Neural progenitor cell (in vitro differentiated cells): Measurements from ENCODE around the gene RAI1. TPM values are rescaled to one million over a fixed set of nuclear protein-coding genes. Genes with fewer than 3 reads are reported as not detected.

ENCODE experiments used
- DNase-seq: peaks from one replicate; pipeline ENCODE4 v3.0.0-alpha.2; 2016; ENCODE audit warnings: low spot score
- H2AFZ ChIP-seq: fragments of 200-600 bp; sonication (generic); replicated peaks from 2 replicates; pipeline ENCODE4 v1.6.1; 2016; ENCODE audit warnings: antibody characterized with exemption
- H3F3A ChIP-seq: fragments of 200-600 bp; sonication (generic); 2 replicates; pipeline ENCODE4 v1.6.1; 2016; ENCODE audit warnings: antibody characterized with exemption, low read depth
- H3K27ac ChIP-seq: fragments of 200-600 bp; sonication (generic); 2 replicates; pipeline ENCODE4 v1.5.1; 2016; ENCODE audit warnings: mild to moderate bottlenecking
- H3K27me3 ChIP-seq: fragments of 200-600 bp; sonication (generic); 2 replicates; pipeline ENCODE4 v1.6.1; 2016; ENCODE audit warnings: mild to moderate bottlenecking, moderate library complexity
- H3K36me3 ChIP-seq: fragments of 200-600 bp; sonication (generic); 2 replicates; pipeline ENCODE4 v1.5.1; 2016
- H3K4me1 ChIP-seq: fragments of 200-600 bp; sonication (generic); 2 replicates; pipeline ENCODE4 v1.6.1; 2016; ENCODE audit warnings: mixed run types
- H3K4me2 ChIP-seq: fragments of 200-600 bp; sonication (generic); 2 replicates; pipeline ENCODE4 v1.6.1; 2016
- H3K4me3 ChIP-seq: fragments of 200-600 bp; sonication (generic); 2 replicates; pipeline ENCODE4 v1.5.1; 2016
- H3K79me2 ChIP-seq: fragments of 200-600 bp; sonication (generic); 2 replicates; pipeline ENCODE4 v1.6.1; 2016; ENCODE audit warnings: low read depth
- H3K9ac ChIP-seq: fragments of 200-600 bp; sonication (generic); 2 replicates; pipeline ENCODE4 v1.6.1; 2016
- H3K9me3 ChIP-seq: fragments of 200-600 bp; sonication (generic); 2 replicates; pipeline ENCODE4 v1.5.1; 2016; ENCODE audit warnings: low read depth
- H4K20me1 ChIP-seq: fragments of 200-600 bp; sonication (generic); 2 replicates; pipeline ENCODE4 v1.6.1; 2016; ENCODE audit warnings: low read depth
- H3K27ac Mint-ChIP-seq: 3 replicates; pipeline ENCODE4 v1.8.0; 2021; ENCODE audit warnings: mixed read lengths
- H3K27me3 Mint-ChIP-seq: 2 replicates; pipeline ENCODE4 v1.8.0; 2022; ENCODE audit warnings: low read depth, mild to moderate bottlenecking, inconsistent platforms, moderate library complexity, mixed read lengths; ENCODE audit not compliant: insufficient read depth
- H3K36me3 Mint-ChIP-seq: 3 replicates; pipeline ENCODE4 v1.8.0; 2021; ENCODE audit warnings: mixed read lengths
- H3K4me1 Mint-ChIP-seq: 3 replicates; pipeline ENCODE4 v1.8.0; 2021; ENCODE audit warnings: mixed read lengths
- H3K4me3 Mint-ChIP-seq: 3 replicates; pipeline ENCODE4 v1.8.0; 2021; ENCODE audit warnings: mild to moderate bottlenecking, moderate library complexity, mixed read lengths
- H3K9me3 Mint-ChIP-seq: 3 replicates; pipeline ENCODE4 v1.8.0; 2020; ENCODE audit warnings: mixed read lengths
- EZH2 ChIP-seq: fragments of 200-600 bp; sonication (generic); IDR thresholded peaks from 2 replicates; pipeline ENCODE4 v1.6.1; 2017; ENCODE audit warnings: antibody characterized with exemption, mild to moderate bottlenecking, moderate library complexity
- EZH2phosphoT487 ChIP-seq: fragments of 200-600 bp; sonication (generic); IDR thresholded peaks from 2 replicates; pipeline ENCODE4 v1.6.1; 2017; ENCODE audit warnings: antibody characterized with exemption
- total RNA-seq: library from RNA; depleted of rRNA; stranded (reverse); fragments of >200 nt; gene quantifications from 2 replicates; pipeline ENCODE4 v1.2.3, GENCODE V29; 2015; ENCODE audit warnings: low replicate concordance
- TF ChIP-seq, protein P1 (sequence below): fragments of 200-600 bp; sonication (generic); IDR thresholded peaks from 2 replicates; pipeline ENCODE4 v1.5.1; 2017; ENCODE audit warnings: antibody characterized with exemption, mild to moderate bottlenecking

The RAI1 gene
- total RNA-seq, 1 donor from 2014 or later: 27.4 TPM

DNA sequence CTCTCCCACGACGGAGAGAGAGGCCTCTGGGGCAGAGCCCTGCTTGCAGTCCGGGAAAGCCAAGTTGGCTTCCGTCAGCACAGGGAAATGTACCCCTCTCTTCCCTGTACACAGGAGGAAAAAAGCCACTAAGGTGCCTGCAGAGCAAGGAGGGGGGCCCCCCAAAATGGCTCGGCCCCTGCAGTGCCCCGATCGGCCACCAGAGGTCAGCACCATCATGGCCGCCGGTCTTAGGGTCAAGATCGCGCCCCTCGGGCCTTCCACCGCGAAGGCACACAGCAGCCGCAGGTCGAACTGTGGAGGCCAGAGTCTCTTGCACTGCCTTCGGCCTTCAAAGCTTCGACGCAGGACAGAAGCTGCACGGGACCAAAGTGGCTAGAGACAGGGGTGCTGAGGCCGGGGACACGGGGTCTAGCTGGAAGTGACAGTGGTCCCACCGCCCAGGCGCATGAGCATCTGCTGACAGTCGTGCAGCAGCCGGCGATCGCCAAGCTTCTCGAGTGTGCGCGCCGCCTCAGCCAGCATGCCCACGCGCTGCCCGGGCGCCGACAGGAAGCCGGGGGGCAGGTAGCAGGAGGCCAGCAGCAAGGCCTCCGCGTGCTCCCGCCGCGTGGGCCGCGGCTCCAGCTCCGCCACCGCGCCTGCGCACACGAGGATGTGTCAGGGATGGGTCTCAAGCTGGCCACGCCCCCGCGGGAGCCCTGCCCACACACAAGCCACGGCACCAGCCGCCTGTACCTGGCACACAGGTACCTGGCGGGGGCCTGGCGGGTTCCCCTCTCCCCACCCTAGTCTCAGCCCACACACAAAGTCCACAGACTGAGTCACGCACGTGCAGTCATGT is 131.2 kb downstream of the RAI1 start:
- Mint-ChIP-seq H3K9me3 (no peaks in the 10 kb centered on the region), H3K4me1 (peaks cover 40% of the 10 kb centered on the region), H3K36me3 (peaks cover 5% of the 10 kb centered on the region), H3K27me3 (peaks cover 13% of the 10 kb centered on the region), H3K27ac (peak overlapping the region; percentile 76), H3K4me3 (peak overlapping the region; percentile 48)
- DNase-seq: peak; percentile 83
- TF ChIP-seq, protein P1, sequence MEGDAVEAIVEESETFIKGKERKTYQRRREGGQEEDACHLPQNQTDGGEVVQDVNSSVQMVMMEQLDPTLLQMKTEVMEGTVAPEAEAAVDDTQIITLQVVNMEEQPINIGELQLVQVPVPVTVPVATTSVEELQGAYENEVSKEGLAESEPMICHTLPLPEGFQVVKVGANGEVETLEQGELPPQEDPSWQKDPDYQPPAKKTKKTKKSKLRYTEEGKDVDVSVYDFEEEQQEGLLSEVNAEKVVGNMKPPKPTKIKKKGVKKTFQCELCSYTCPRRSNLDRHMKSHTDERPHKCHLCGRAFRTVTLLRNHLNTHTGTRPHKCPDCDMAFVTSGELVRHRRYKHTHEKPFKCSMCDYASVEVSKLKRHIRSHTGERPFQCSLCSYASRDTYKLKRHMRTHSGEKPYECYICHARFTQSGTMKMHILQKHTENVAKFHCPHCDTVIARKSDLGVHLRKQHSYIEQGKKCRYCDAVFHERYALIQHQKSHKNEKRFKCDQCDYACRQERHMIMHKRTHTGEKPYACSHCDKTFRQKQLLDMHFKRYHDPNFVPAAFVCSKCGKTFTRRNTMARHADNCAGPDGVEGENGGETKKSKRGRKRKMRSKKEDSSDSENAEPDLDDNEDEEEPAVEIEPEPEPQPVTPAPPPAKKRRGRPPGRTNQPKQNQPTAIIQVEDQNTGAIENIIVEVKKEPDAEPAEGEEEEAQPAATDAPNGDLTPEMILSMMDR: peak; percentile 100
- TF ChIP-seq EZH2phosphoT487: no peak
- no peak for TF ChIP-seq EZH2
- Histone ChIP-seq H3K4me2 (peak overlapping the region; percentile 60), H3K27ac (no peak overlapping the region), H3K36me3 (no peaks in the 10 kb centered on the region), H3F3A (peaks cover 42% of the 10 kb centered on the region), H4K20me1 (peaks cover 80% of the 10 kb centered on the region), H3K79me2 (no peaks in the 10 kb centered on the region), H3K4me3 (no peak overlapping the region), H3K9me3 (no peaks in the 10 kb centered on the region), H3K9ac (no peak overlapping the region), H3K27me3 (peaks cover 27% of the 10 kb centered on the region), H2AFZ (no peak overlapping the region), H3K4me1 (peaks cover 30% of the 10 kb centered on the region)

DNA sequence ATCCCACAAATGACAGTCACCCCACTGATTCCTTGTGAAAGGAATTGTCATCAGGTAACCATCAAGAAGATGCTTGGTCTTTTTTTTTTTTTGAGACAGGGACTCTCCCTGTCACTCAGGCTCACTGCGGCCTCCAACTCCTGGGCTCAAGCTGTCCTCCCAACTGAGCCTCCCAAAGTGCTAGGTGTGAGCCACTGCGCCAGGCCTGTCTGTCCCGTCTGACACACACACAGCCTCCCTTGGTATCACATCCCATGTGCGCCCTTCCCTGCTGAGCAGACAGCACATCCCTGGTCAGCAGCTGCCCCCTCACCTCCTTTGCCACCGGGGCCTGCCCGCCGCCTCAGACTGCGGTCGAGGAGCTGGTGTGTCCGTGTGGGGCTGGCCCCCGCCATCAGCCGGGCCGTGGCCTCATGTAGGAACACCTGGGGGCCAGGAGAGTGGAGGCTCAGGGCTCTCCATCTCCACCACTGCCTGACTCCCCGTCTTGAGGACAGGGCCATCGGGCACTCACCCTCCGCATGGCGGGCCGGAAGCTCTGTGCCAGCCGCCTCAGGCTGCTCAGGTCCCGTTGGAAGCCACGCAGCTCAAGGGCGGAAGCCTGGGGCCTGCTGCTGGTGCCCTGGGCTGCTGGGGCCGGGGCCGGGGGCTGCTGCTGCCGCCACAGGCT is 131.9 kb downstream of the RAI1 start:
- H3K4me3 ChIP-seq: no peak overlapping the region
- H3K9me3 ChIP-seq: no peaks in the 10 kb centered on the region
- no peaks in the 10 kb centered on the region for H3K79me2 ChIP-seq
- no peak overlapping the region for H3K4me3 Mint-ChIP-seq
- H3K27ac Mint-ChIP-seq: no peak overlapping the region
- H3K36me3 ChIP-seq: no peaks in the 10 kb centered on the region
- H3K9me3 Mint-ChIP-seq: no peaks in the 10 kb centered on the region
- H3K27me3 ChIP-seq: peaks cover 27% of the 10 kb centered on the region
- H3K27me3 Mint-ChIP-seq: peaks cover 10% of the 10 kb centered on the region
- no peak for TF ChIP-seq EZH2
- TF ChIP-seq EZH2phosphoT487: no peak
- peaks cover 42% of the 10 kb centered on the region for H3F3A ChIP-seq
- no peak overlapping the region for H3K9ac ChIP-seq
- H4K20me1 ChIP-seq: peaks cover 78% of the 10 kb centered on the region
- H3K4me2 ChIP-seq: no peak overlapping the region
- H3K36me3 Mint-ChIP-seq: peaks cover 5% of the 10 kb centered on the region
- peaks cover 30% of the 10 kb centered on the region for H3K4me1 ChIP-seq
- H3K4me1 Mint-ChIP-seq: peaks cover 37% of the 10 kb centered on the region
- no peak overlapping the region for H3K27ac ChIP-seq
- no peak overlapping the region for H2AFZ ChIP-seq
- no peak for DNase-seq

DNA sequence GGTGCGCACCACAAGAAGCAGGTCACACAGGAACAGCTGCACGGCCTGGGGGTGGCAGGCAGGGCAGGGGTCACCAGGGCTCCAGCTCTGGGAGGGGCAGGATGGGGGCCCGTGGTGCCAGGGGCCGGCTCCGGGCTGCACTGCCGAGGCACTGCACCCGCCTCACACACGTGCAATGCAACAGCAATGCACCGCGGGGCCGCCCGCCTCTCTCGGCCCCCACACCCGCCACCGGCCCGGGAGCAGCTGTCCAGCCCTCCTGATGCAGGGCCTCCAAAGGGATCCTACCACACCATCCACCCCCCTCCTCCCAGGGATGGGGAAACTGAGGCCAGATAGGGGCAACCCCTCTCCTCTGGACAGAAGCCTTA is 132.5 kb downstream of the RAI1 start:
- H3K4me3 Mint-ChIP-seq: no peak overlapping the region
- TF ChIP-seq, protein P1: no peak
- TF ChIP-seq EZH2 (no peak), EZH2phosphoT487 (no peak)

More for the DNA sequence above, 132.5 kb downstream of the RAI1 start:
- no peaks in the 10 kb centered on the region for H3K9me3 ChIP-seq
- H3K36me3 ChIP-seq: no peaks in the 10 kb centered on the region
- no peak overlapping the region for H3K4me3 ChIP-seq
- H3F3A ChIP-seq: peaks cover 40% of the 10 kb centered on the region
- Mint-ChIP-seq H3K4me1 (peaks cover 39% of the 10 kb centered on the region), H3K9me3 (no peaks in the 10 kb centered on the region), H3K27me3 (peaks cover 9% of the 10 kb centered on the region), H3K27ac (no peak overlapping the region), H3K36me3 (peaks cover 8% of the 10 kb centered on the region)
- H3K79me2 ChIP-seq: no peaks in the 10 kb centered on the region
- H3K27me3 ChIP-seq: peaks cover 23% of the 10 kb centered on the region
- H3K27ac ChIP-seq: no peak overlapping the region
- no peak overlapping the region for H3K4me2 ChIP-seq
- H2AFZ ChIP-seq: no peak overlapping the region
- H3K9ac ChIP-seq: no peak overlapping the region
- peaks cover 78% of the 10 kb centered on the region for H4K20me1 ChIP-seq
- no peak for DNase-seq
- H3K4me1 ChIP-seq: peaks cover 29% of the 10 kb centered on the region
